Mesendoderm (in vitro differentiated cells): Measurements from ENCODE around the gene MED27.

Source experiments
- DNase-seq: peaks from one replicate; pipeline ENCODE4 v3.0.0; 2013
- H2AK5ac ChIP-seq: 2 replicates; pipeline ENCODE4 v1.6.1; 2013; ENCODE audit warnings: low read length, inconsistent platforms
- H2BK120ac ChIP-seq: 2 replicates; pipeline ENCODE4 v1.6.1; 2013; ENCODE audit warnings: low read depth, mild to moderate bottlenecking, low read length, moderate library complexity, mixed read lengths
- H2BK15ac ChIP-seq: replicated peaks from 2 replicates; pipeline ENCODE4 v1.6.1; 2013; ENCODE audit warnings: low read depth, mild to moderate bottlenecking, moderate library complexity
- H2BK5ac ChIP-seq: 2 replicates; pipeline ENCODE4 v1.6.1; 2013; ENCODE audit warnings: low read length, inconsistent platforms
- H3K18ac ChIP-seq: 2 replicates; pipeline ENCODE4 v1.6.1; 2013; ENCODE audit warnings: mild to moderate bottlenecking, low read length, mixed read lengths
- H3K23ac ChIP-seq: one replicate; pipeline ENCODE4 v1.6.1; 2013; ENCODE audit warnings: low read length
- H3K27ac ChIP-seq: 2 replicates; pipeline ENCODE4 v1.5.1; 2013; ENCODE audit warnings: low read depth, mild to moderate bottlenecking, inconsistent platforms, low read length, moderate library complexity
- H3K27me3 ChIP-seq: 2 replicates; pipeline ENCODE4 v1.6.1; 2013; ENCODE audit warnings: low read length, control low read depth, mild to moderate bottlenecking, inconsistent platforms; ENCODE audit not compliant: insufficient read depth, poor library complexity
- H3K36me3 ChIP-seq: 2 replicates; pipeline ENCODE4 v1.6.1; 2013; ENCODE audit warnings: low read length, inconsistent platforms; ENCODE audit not compliant: control insufficient read depth, insufficient read depth
- H3K4ac ChIP-seq: one replicate; pipeline ENCODE4 v1.6.1; 2013; ENCODE audit warnings: low read depth, mild to moderate bottlenecking, low read length, moderate library complexity
- H3K4me1 ChIP-seq: 2 replicates; pipeline ENCODE4 v1.6.1; 2013; ENCODE audit warnings: low read depth, low read length, inconsistent platforms; ENCODE audit not compliant: control insufficient read depth
- H3K4me2 ChIP-seq: 2 replicates; pipeline ENCODE4 v1.6.1; 2013; ENCODE audit warnings: low read length
- H3K4me3 ChIP-seq: 2 replicates; pipeline ENCODE4 v1.5.1; 2013; ENCODE audit warnings: mild to moderate bottlenecking, low read length
- H3K56ac ChIP-seq: one replicate; pipeline ENCODE4 v1.6.1; 2013; ENCODE audit warnings: low read length
- H3K79me1 ChIP-seq: 2 replicates; pipeline ENCODE4 v1.6.1; 2013; ENCODE audit warnings: low read length, inconsistent platforms
- H3K79me2 ChIP-seq: 2 replicates; pipeline ENCODE4 v1.6.1; 2013; ENCODE audit warnings: mild to moderate bottlenecking, low read length; ENCODE audit not compliant: control insufficient read depth, insufficient read depth
- H3K9ac ChIP-seq: 2 replicates; pipeline ENCODE4 v1.6.1; 2013; ENCODE audit warnings: low read length, inconsistent platforms
- H4K5ac ChIP-seq: one replicate; pipeline ENCODE4 v1.6.1; 2013; ENCODE audit warnings: low read length
- H4K8ac ChIP-seq: one replicate; pipeline ENCODE4 v1.6.1; 2013; ENCODE audit warnings: low read depth, mild to moderate bottlenecking, control low read depth, low read length, moderate library complexity
- WGBS: extraction: QIAGEN DNeasy Blood & Tissue Kit; methylation state at CpG from one replicate; pipeline ENCODE4 v1.1.7; 2013; ENCODE audit warnings: low lambda C conversion rate, missing lambda C conversion rate; ENCODE audit not compliant: insufficient coverage; ENCODE audit errors: extremely low coverage; 5-methylcytosine and 5-hydroxymethylcytosine counted together

The MED27 gene

DNA sequence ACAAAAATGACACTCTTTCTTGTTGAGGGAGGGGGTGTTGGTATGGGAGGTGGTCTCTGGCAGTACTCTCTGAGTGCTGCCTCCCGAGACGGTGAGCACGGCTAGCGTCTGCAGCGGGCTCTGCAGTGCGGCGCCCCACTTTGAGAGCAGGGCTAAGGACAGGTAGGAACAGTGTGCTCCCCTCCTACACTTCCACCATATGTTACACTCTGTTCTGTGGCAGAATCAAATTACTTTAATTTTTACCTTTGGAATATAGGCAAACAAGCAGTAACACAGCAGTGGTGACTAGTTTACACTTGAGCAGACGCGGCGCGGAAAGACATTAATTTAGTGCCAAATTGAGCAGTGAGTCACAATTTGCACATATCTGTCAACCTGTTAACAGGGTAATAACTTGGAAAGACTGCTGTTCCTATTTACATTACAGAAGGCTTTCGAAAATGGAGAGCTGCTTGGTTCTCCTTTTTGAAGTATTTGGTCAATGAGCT, 136.3 kb downstream of the MED27 start:
- Histone ChIP-seq H3K4ac (no peak overlapping the region), H3K27me3 (no peaks in the 10 kb centered on the region), H3K23ac (no peak overlapping the region), H4K5ac (no peak overlapping the region), H3K4me3 (no peak overlapping the region), H3K27ac (no peak overlapping the region), H3K4me2 (no peak overlapping the region), H2BK5ac (no peak overlapping the region), H3K9ac (no peak overlapping the region), H3K18ac (no peak overlapping the region), H3K4me1 (peaks cover 3% of the 10 kb centered on the region), H3K79me1 (no peaks in the 10 kb centered on the region), H4K8ac (no peak overlapping the region), H3K56ac (no peak overlapping the region), H2BK120ac (no peak overlapping the region), H3K79me2 (no peaks in the 10 kb centered on the region), H3K36me3 (no peaks in the 10 kb centered on the region), H2BK15ac (no peak overlapping the region), H2AK5ac (no peak overlapping the region)
- no peak for DNase-seq
- WGBS: no CpG with 5 or more reads among the region's 12 CpGs

DNA sequence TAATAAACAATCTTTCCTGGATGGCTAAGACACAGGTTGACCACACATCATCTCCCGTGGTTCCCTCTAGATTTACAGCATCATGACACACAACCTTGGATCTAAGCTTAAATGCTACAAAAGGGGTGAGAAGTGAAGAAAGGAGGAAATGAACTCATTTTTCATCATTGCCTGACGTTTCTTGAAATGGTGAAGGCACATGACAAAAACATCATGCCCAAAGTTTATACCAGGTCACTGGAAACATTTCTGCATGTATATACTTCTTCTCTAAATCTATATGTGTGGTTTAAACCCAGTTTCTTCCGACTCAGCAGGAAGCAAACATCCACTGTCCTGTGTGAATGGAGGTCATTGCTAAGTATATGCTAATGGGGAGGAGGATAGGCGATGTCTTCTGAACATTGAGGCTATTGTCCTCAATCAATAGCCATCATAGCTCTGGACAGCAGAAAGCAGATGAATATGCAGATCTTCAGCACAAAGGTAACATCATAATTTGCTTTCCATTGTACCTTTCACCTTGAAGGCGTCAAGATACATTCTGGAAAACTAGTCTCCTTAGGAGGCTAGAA, 137.4 kb downstream of the MED27 start:
- Histone ChIP-seq H3K4me3 (no peak overlapping the region), H3K79me1 (no peaks in the 10 kb centered on the region), H4K8ac (no peak overlapping the region), H3K4ac (no peak overlapping the region), H3K36me3 (no peaks in the 10 kb centered on the region), H2BK120ac (no peak overlapping the region), H2BK15ac (no peak overlapping the region), H4K5ac (no peak overlapping the region), H3K27me3 (no peaks in the 10 kb centered on the region), H3K23ac (no peak overlapping the region), H3K79me2 (no peaks in the 10 kb centered on the region), H3K4me2 (no peak overlapping the region), H2AK5ac (no peak overlapping the region), H2BK5ac (no peak overlapping the region), H3K56ac (no peak overlapping the region), H3K27ac (no peak overlapping the region), H3K18ac (no peak overlapping the region), H3K4me1 (peaks cover 3% of the 10 kb centered on the region), H3K9ac (no peak overlapping the region)
- no CpG with 5 or more reads among the region's 5 CpGs for WGBS
- no peak for DNase-seq

DNA sequence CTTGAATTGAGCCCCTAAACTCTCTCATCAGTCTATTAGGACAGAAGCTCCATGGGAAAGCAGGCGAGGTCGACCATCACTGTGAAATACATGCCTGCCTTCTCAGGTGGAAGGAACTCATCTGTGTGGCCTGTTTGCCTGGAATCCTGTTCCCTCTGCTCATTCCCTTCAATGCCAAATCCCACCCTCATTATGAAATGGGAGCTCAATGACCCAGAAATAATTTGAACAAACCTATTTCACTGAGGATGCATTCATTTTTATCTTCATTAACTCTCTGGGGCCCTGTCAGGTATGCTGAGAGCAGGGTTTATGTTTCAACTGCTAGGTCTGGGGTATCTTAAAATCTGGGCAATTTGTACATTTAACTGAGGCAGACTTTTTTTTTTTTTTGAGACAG, 142.2 kb downstream of the MED27 start:
- H3K4me3 ChIP-seq: no peak overlapping the region
- H3K18ac ChIP-seq: no peak overlapping the region
- no peaks in the 10 kb centered on the region for H3K79me2 ChIP-seq
- H3K4ac ChIP-seq: no peak overlapping the region
- H2BK15ac ChIP-seq: no peak overlapping the region
- H2BK120ac ChIP-seq: no peak overlapping the region
- H3K79me1 ChIP-seq: no peaks in the 10 kb centered on the region
- H3K23ac ChIP-seq: no peak overlapping the region
- no peak overlapping the region for H2BK5ac ChIP-seq
- no peak for DNase-seq
- H3K4me1 ChIP-seq: peaks cover 1% of the 10 kb centered on the region
- H4K8ac ChIP-seq: no peak overlapping the region
- no peaks in the 10 kb centered on the region for H3K36me3 ChIP-seq
- WGBS: no CpG with 5 or more reads among the region's 2 CpGs
- no peak overlapping the region for H3K4me2 ChIP-seq
- H3K27ac ChIP-seq: no peak overlapping the region
- H4K5ac ChIP-seq: no peak overlapping the region
- H3K56ac ChIP-seq: no peak overlapping the region
- no peak overlapping the region for H3K9ac ChIP-seq
- no peak overlapping the region for H2AK5ac ChIP-seq
- no peaks in the 10 kb centered on the region for H3K27me3 ChIP-seq

DNA sequence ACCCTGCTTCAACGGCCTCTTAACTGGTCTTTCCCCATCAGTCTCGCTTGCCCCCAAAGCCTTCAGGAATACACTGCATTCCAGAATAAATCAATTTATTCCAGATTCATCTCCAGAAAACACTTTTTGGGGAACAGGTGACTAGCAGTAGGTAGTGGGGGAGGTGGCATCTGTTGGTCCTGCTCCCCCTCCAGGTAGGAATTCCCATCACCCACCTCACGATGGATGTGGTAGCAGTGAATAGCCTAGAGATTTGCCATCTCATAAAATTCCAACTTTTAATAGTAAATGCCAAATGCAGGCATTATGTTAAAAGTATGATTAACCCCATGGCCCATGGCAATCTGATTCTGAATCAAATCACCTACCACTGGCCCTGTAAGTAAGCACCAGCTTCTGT, 142.7 kb downstream of the MED27 start:
- no peak overlapping the region for H3K23ac ChIP-seq
- no peaks in the 10 kb centered on the region for H3K79me1 ChIP-seq
- no peak overlapping the region for H2AK5ac ChIP-seq
- H3K36me3 ChIP-seq: no peaks in the 10 kb centered on the region
- H4K5ac ChIP-seq: no peak overlapping the region
- no peak overlapping the region for H2BK120ac ChIP-seq
- no peak overlapping the region for H2BK15ac ChIP-seq
- no CpG with 5 or more reads among the region's 3 CpGs for WGBS
- H3K4me1 ChIP-seq: no peaks in the 10 kb centered on the region
- no peak overlapping the region for H3K4me3 ChIP-seq
- no peak overlapping the region for H3K4me2 ChIP-seq
- no peak overlapping the region for H3K18ac ChIP-seq
- no peak overlapping the region for H2BK5ac ChIP-seq
- no peak overlapping the region for H3K4ac ChIP-seq
- H3K56ac ChIP-seq: no peak overlapping the region
- H3K27me3 ChIP-seq: no peaks in the 10 kb centered on the region
- H3K79me2 ChIP-seq: no peaks in the 10 kb centered on the region
- H4K8ac ChIP-seq: no peak overlapping the region
- no peak overlapping the region for H3K27ac ChIP-seq
- H3K9ac ChIP-seq: no peak overlapping the region
- DNase-seq: no peak

DNA sequence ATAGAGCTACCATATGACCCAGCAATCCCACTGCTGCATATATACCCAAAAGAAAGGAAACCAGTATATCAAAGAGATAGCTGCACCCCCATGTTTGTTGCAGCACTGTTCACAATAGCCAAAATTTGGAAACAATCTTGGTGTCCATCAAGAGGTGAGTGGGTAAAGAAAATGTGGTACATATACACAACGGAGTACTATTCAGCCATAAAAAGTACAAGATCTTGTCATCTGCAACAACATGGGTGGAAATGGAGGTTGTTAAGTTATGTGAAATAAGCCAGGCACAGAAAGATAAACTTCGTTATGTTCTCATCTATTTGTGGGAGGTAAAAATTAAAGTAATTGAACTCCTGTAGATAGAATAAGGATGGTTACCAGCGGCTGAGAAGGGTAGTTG, 145.0 kb downstream of the MED27 start:
- H3K23ac ChIP-seq: no peak overlapping the region
- no peak overlapping the region for H2BK120ac ChIP-seq
- H3K36me3 ChIP-seq: no peaks in the 10 kb centered on the region
- no peaks in the 10 kb centered on the region for H3K79me1 ChIP-seq
- no CpG with 5 or more reads among the region's 3 CpGs for WGBS
- no peak overlapping the region for H3K4me3 ChIP-seq
- H2BK5ac ChIP-seq: no peak overlapping the region
- H3K9ac ChIP-seq: no peak overlapping the region
- H2BK15ac ChIP-seq: no peak overlapping the region
- no peaks in the 10 kb centered on the region for H3K4me1 ChIP-seq
- no peak overlapping the region for H2AK5ac ChIP-seq
- no peak overlapping the region for H4K8ac ChIP-seq
- H3K56ac ChIP-seq: no peak overlapping the region
- H3K18ac ChIP-seq: no peak overlapping the region
- H4K5ac ChIP-seq: no peak overlapping the region
- no peak overlapping the region for H3K4me2 ChIP-seq
- H3K27me3 ChIP-seq: no peaks in the 10 kb centered on the region
- no peak overlapping the region for H3K27ac ChIP-seq
- H3K4ac ChIP-seq: no peak overlapping the region
- no peak for DNase-seq
- no peaks in the 10 kb centered on the region for H3K79me2 ChIP-seq

DNA sequence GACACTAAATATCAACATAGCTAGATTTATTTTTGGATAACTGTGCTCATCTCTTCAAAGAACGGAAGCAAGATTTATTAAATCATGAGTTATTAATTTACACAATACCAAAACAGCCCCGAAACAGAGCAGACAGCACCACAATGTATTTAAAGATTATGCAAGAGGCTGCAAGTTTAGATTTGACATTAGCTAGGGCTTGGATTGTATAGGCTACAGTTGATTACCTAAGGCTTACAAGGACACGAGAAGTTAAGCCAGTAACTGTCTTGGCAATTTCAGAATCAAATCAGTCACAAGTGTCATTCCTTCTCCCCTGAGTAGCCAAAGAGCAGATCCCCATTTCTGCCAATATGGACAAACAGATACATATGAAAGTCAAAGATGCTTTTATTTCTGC, 152.6 kb downstream of the MED27 start:
- Histone ChIP-seq H3K4me3 (no peak overlapping the region), H4K5ac (no peak overlapping the region), H3K36me3 (no peaks in the 10 kb centered on the region), H3K79me1 (no peaks in the 10 kb centered on the region), H3K4ac (no peak overlapping the region), H2BK15ac (no peak overlapping the region), H3K27ac (no peak overlapping the region), H2BK120ac (no peak overlapping the region), H3K27me3 (no peaks in the 10 kb centered on the region), H3K23ac (no peak overlapping the region), H4K8ac (no peak overlapping the region), H3K4me1 (peaks cover 6% of the 10 kb centered on the region), H3K9ac (no peak overlapping the region), H3K4me2 (no peak overlapping the region), H3K79me2 (no peaks in the 10 kb centered on the region), H3K56ac (no peak overlapping the region), H2BK5ac (no peak overlapping the region), H3K18ac (no peak overlapping the region), H2AK5ac (no peak overlapping the region)
- WGBS: no CpG with 5 or more reads among the region's 3 CpGs
- DNase-seq: no peak
